GM12875 (cell line): ENCODE results near the gene DPP10.

ENCODE experiments used
- H3K4me3 ChIP-seq: one replicate; pipeline ENCODE4 v1.5.1; 2011; ENCODE audit warnings: low read depth, low read length, control low read depth
- CTCF ChIP-seq: IDR thresholded peaks from 2 replicates; pipeline ENCODE4 v1.5.1; 2011; ENCODE audit warnings: low read depth, mild to moderate bottlenecking, control low read depth, inconsistent platforms, low read length, moderate library complexity, borderline replicate concordance; ENCODE audit not compliant: insufficient read depth

The DPP10 gene

DNA sequence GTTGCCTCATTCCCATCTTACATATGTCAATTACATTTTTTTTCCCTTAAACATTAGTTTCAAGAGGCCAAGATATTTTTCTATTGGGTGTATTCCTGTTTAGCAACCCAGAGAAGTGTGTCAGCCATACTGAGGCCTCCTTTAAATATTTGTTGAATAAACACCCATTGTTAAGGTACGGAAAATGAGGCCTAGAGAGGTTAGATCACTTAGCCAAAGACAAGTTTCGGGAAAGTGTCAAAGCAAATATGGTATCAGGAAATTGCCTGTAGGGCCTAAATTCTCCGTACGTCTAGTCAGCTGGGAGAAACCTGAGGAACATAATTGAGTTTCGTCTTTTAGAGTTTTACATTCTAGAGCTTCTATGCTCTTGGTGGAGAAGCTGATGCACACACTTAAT lies 1138.3 kb downstream of the DPP10 start:
- H3K4me3 ChIP-seq = no peak overlapping the region
- TF ChIP-seq CTCF = no peak

DNA sequence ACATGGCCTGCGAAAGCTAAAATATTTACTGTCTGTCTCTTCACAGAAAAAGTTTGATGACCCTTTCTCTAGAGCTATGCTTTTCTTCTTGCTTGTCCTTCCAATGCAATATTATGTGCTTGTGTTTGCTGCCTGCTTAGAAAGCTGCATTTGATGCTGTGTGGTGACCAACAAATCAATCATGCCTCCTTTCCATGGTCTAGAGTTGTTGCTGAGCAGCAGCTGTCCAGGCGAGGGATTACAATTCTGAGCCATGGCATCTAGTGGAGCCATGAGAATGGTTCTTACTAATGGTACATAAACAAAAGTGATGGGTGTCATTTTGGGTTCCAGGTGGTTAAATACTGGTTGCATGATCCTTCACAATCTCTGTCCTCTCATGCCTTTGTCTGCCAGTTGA lies 1142.1 kb downstream of the DPP10 start:
- no peak for TF ChIP-seq CTCF
- H3K4me3 ChIP-seq = no peak overlapping the region

DNA sequence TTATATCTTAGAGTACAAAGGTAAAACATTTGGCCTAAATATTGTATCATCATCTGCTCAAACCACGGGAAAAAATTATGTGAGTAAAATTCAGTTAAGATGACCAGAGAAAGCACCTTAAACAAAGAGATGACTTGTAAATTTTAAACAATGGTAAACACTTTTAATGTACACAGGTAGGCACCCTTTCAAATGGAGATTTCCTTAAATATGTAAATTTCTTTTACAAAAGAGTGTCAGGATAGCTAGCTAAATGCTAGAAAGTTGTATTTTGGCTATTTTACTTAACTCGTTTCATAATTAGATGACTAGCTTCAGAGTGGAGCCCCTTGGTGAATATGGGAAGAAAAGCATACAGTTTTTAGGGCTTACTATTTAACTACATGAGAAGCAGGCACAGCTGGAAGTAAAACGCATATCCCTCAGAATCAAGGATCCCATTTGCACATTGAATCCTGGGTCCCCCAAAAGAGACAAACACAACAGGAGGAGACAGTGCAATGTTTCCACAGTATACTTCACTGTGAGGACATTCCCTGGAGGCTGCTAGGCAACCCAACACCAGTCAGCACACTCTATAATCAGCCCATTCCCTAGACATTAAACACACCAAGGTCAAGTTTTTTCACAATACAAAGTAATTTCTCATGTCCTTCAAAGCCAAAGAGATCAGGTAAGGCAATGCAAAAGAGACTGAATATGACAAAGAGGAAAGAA lies 1154.4 kb downstream of the DPP10 start:
- TF ChIP-seq CTCF = no peak
- no peak overlapping the region for H3K4me3 ChIP-seq

DNA sequence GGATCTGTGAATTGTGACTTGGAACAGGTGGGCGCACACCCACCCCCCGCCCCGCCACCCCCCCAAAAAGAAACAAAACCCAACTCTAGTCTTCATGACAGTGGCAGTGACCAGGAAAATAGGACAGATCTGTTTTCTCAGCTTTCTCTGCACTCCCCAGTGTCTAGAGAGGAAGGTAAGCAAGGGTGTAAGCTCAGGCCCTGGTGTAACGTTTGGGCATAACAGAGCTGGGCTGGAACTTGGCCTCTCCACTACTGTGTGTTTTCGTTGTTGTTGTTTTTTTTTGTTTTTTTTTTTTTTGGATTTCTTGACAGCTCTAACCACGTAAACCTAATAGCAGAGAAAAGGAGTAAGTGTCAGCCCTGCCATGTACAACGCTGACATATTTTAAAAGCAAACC lies 1160.8 kb downstream of the DPP10 start:
- no peak overlapping the region for H3K4me3 ChIP-seq
- no peak for TF ChIP-seq CTCF

DNA sequence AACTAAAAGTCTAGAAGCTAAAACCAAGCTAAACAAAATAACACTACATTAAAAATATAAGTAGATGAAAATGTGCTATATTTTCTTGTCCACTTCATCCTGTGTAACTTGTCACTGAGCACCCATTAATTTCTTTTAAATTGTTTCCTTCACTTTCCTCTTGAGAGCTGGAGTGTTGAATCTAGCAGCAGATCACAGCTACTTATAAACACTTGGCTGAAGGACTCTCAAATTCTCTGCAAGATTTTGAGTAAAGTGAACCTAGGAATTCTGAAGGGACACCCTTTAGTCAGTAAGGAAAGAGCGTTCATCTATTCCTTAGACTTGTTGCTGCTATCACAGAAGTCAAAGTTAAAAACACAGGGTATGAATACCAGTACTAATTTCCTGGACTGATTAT lies 1163.9 kb downstream of the DPP10 start:
- TF ChIP-seq CTCF = no peak
- no peak overlapping the region for H3K4me3 ChIP-seq

DNA sequence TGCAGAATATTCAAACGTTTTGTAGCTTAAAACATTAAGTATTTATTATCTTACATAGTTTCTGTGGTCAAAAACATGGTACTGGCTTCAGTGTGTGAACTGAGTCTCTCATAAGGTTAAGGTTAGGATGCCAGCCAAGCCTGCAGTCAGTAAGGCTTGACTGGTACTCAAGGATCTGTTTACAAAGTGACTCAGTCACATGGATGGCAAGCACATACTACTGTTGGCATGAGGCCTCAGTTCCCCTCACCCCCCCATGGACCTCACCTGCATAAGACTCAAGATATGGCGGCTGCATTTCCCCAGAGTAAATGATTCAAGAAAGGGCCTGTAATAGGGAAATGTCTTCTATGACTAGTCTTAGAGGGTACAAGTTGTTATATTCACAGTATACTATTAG lies 1167.5 kb downstream of the DPP10 start:
- H3K4me3 ChIP-seq = no peak overlapping the region
- no peak for TF ChIP-seq CTCF

GRCh38 chr2:115610888-115611287 lies 1168.4 kb downstream of the DPP10 start:
- no peak overlapping the region for H3K4me3 ChIP-seq
- TF ChIP-seq CTCF = no peak
